ENCODE measurements around the gene PHC2. TPM values are rescaled to one million over a fixed set of nuclear protein-coding genes. Genes with fewer than 3 reads are reported as not detected.

PHC2 gene
- total and polyA plus RNA-seq, 2 of the 13 experiments (the other 11 are each of a cell fraction or from before 2014, with no cell fraction given) = 52.5 to 84.9 TPM

- TF ChIP-seq, protein P1, sequence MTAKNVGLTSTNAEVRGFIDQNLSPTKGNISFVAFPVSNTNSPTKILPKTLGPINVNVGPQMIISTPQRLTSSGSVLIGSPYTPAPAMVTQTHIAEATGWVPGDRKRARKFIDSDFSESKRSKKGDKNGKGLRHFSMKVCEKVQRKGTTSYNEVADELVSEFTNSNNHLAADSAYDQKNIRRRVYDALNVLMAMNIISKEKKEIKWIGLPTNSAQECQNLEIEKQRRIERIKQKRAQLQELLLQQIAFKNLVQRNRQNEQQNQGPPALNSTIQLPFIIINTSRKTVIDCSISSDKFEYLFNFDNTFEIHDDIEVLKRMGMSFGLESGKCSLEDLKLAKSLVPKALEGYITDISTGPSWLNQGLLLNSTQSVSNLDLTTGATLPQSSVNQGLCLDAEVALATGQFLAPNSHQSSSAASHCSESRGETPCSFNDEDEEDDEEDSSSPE (CRISPR knock-in tag; IDR thresholded peaks at IDR 0.05) = no peak
- TF ChIP-seq NR2F1 (CRISPR knock-in tag; IDR thresholded peaks at IDR 0.05) (no peak), ZNF543 (CRISPR knock-in tag; IDR thresholded peaks at IDR 0.05) (0 out of 2 replicates have a peak, but pooled peaks have one; percentile 57), ZNF430 (CRISPR knock-in tag; IDR thresholded peaks at IDR 0.05) (peak; percentile 42; the same call in 1 of the 2 replicates), KDM6A (CRISPR knock-in tag; IDR thresholded peaks at IDR 0.05; ENCODE audit: low read depth) (peak; percentile 13; the same call in 1 of the 2 replicates), ZNF205 (CRISPR knock-in tag; IDR thresholded peaks at IDR 0.05) (peak; percentile 18; the same call in 1 of the 2 replicates), RFX1 (IDR thresholded peaks at IDR 0.05) (no peak), POLR2A (IDR thresholded peaks at IDR 0.05; ENCODE audit: insufficient read depth in 1 of 2, low read depth in 2 of 2, low read length in 2 of 2) (peak; percentile 56 to 65; a peak in 3 of 4 replicates), AGO2 (optimal IDR thresholded peaks at IDR 0.05; ENCODE audit: low read depth, low read length) (no peak), ZSCAN21 (CRISPR knock-in tag; IDR thresholded peaks at IDR 0.05; ENCODE audit: borderline replicate concordance) (no peak), STAT5B (CRISPR knock-in tag; IDR thresholded peaks at IDR 0.05) (no peak), HDAC2 (CRISPR knock-in tag; IDR thresholded peaks at IDR 0.05) (peak; percentile 68), ZNF276 (CRISPR knock-in tag; IDR thresholded peaks at IDR 0.05; ENCODE audit: low read depth) (no peak), HOXA7 (CRISPR knock-in tag; IDR thresholded peaks at IDR 0.05) (no peak), KLF9 (CRISPR knock-in tag; IDR thresholded peaks at IDR 0.05; ENCODE audit: low read depth) (no peak), ADNP (CRISPR knock-in tag; IDR thresholded peaks at IDR 0.05) (no peak), ZNF317 (CRISPR knock-in tag; IDR thresholded peaks at IDR 0.05) (0 out of 2 replicates have a peak, but pooled peaks have one; percentile 6), ELF3 (CRISPR knock-in tag; IDR thresholded peaks at IDR 0.05) (peak; percentile 70), KLF16 (CRISPR knock-in tag; IDR thresholded peaks at IDR 0.05) (peak in 1 of 2 experiments; percentile 60; a peak in 2 of 4 replicates), ATM (IDR thresholded peaks at IDR 0.05; ENCODE audit: borderline replicate concordance) (no peak), ZNF138 (CRISPR knock-in tag; IDR thresholded peaks at IDR 0.05; ENCODE audit: low read depth) (no peak), ZBTB3 (CRISPR knock-in tag; IDR thresholded peaks at IDR 0.05; ENCODE audit: borderline replicate concordance, low read depth) (no peak), ZNF556 (CRISPR knock-in tag; IDR thresholded peaks at IDR 0.05; ENCODE audit: borderline replicate concordance) (peak; percentile 64; the same call in 1 of the 2 replicates)
- TF ChIP-seq, protein P2, sequence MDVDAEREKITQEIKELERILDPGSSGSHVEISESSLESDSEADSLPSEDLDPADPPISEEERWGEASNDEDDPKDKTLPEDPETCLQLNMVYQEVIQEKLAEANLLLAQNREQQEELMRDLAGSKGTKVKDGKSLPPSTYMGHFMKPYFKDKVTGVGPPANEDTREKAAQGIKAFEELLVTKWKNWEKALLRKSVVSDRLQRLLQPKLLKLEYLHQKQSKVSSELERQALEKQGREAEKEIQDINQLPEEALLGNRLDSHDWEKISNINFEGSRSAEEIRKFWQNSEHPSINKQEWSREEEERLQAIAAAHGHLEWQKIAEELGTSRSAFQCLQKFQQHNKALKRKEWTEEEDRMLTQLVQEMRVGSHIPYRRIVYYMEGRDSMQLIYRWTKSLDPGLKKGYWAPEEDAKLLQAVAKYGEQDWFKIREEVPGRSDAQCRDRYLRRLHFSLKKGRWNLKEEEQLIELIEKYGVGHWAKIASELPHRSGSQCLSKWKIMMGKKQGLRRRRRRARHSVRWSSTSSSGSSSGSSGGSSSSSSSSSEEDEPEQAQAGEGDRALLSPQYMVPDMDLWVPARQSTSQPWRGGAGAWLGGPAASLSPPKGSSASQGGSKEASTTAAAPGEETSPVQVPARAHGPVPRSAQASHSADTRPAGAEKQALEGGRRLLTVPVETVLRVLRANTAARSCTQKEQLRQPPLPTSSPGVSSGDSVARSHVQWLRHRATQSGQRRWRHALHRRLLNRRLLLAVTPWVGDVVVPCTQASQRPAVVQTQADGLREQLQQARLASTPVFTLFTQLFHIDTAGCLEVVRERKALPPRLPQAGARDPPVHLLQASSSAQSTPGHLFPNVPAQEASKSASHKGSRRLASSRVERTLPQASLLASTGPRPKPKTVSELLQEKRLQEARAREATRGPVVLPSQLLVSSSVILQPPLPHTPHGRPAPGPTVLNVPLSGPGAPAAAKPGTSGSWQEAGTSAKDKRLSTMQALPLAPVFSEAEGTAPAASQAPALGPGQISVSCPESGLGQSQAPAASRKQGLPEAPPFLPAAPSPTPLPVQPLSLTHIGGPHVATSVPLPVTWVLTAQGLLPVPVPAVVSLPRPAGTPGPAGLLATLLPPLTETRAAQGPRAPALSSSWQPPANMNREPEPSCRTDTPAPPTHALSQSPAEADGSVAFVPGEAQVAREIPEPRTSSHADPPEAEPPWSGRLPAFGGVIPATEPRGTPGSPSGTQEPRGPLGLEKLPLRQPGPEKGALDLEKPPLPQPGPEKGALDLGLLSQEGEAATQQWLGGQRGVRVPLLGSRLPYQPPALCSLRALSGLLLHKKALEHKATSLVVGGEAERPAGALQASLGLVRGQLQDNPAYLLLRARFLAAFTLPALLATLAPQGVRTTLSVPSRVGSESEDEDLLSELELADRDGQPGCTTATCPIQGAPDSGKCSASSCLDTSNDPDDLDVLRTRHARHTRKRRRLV (CRISPR knock-in tag; IDR thresholded peaks at IDR 0.05) = no peak
Observed at GRCh38 chr1:33346927-33347649, 83.8 kb downstream of the PHC2 start (continued).

Measured in HepG2 (cell line).